ENCODE measurements around the gene GARIN1A.
"Not testable (repeated sequence)": the region's sequence is repeated elsewhere in the genome, so short reads cannot be mapped to it uniquely, and the experiment has no call there.

GARIN1A gene

GRCh38 chr7:128671992-128672391 lies at the start of gene GARIN1A:
GARIN1A (plus strand) TSS chr7:128672292; CDS start chr7:128672398, 106 bp downstream.
- DNase-seq (ENCODE audit: low read depth), result no peak

- DNase-seq (ENCODE audit: low read depth), result not testable (repeated sequence)
These were observed 45.0 kb upstream of the GARIN1A start for GRCh38 chr7:128627124-128627523.

GRCh38 chr7:128633915-128634314 lies 38.2 kb upstream of the GARIN1A start:
- not testable (repeated sequence) for DNase-seq (ENCODE audit: low read depth)

GRCh38 chr7:128645206-128645605 lies 26.9 kb upstream of the GARIN1A start:
- not testable (repeated sequence) for DNase-seq (ENCODE audit: low read depth)

- DNase-seq (ENCODE audit: low read depth), result not testable (repeated sequence)
These were observed 26.2 kb upstream of the GARIN1A start for GRCh38 chr7:128645844-128646243.

- not testable (repeated sequence) for DNase-seq (ENCODE audit: low read depth)
These were observed 25.2 kb upstream of the GARIN1A start for GRCh38 chr7:128646877-128647276.

GRCh38 chr7:128651096-128651495 lies 21.0 kb upstream of the GARIN1A start:
- not testable (repeated sequence) for DNase-seq (ENCODE audit: low read depth)

- not testable (repeated sequence) for DNase-seq (ENCODE audit: low read depth)
These were observed 19.5 kb upstream of the GARIN1A start for GRCh38 chr7:128652606-128653005.

GRCh38 chr7:128653197-128653596 lies 18.9 kb upstream of the GARIN1A start:
- not testable (repeated sequence) for DNase-seq (ENCODE audit: low read depth)

GRCh38 chr7:128654080-128654479 lies 18.0 kb upstream of the GARIN1A start:
- DNase-seq (ENCODE audit: low read depth), result not testable (repeated sequence)

GRCh38 chr7:128654501-128654900 lies 17.6 kb upstream of the GARIN1A start:
- not testable (repeated sequence) for DNase-seq (ENCODE audit: low read depth)

GRCh38 chr7:128658428-128658827 lies 13.7 kb upstream of the GARIN1A start:
- DNase-seq (ENCODE audit: low read depth), result not testable (repeated sequence)

- no peak for DNase-seq (ENCODE audit: low read depth)
These were observed 11.5 kb upstream of the GARIN1A start for GRCh38 chr7:128660596-128660995.

- no peak for DNase-seq (ENCODE audit: low read depth)
These were observed 10.6 kb upstream of the GARIN1A start for GRCh38 chr7:128661446-128661845.

- no peak for DNase-seq (ENCODE audit: low read depth)
These were observed 10.0 kb upstream of the GARIN1A start for GRCh38 chr7:128662091-128662490.

GRCh38 chr7:128663223-128663622 lies 8.9 kb upstream of the GARIN1A start:
- DNase-seq (ENCODE audit: low read depth), result not testable (repeated sequence)

GRCh38 chr7:128665057-128665456 lies 7.0 kb upstream of the GARIN1A start:
- DNase-seq (ENCODE audit: low read depth), result no peak

GRCh38 chr7:128666200-128666599 lies 5.9 kb upstream of the GARIN1A start:
- no peak for DNase-seq (ENCODE audit: low read depth)

- DNase-seq (ENCODE audit: low read depth), result no peak
These were observed 930 bp downstream of the GARIN1A start for GRCh38 chr7:128672927-128673517.

- no peak for DNase-seq (ENCODE audit: low read depth)
These were observed 1.5 kb downstream of the GARIN1A start for GRCh38 chr7:128673571-128673970.

GRCh38 chr7:128676665-128677064 lies 4.6 kb downstream of the GARIN1A start:
- no peak for DNase-seq (ENCODE audit: low read depth)

- DNase-seq (ENCODE audit: low read depth), result no peak
These were observed 7.8 kb downstream of the GARIN1A start for GRCh38 chr7:128679920-128680319.

- DNase-seq (ENCODE audit: low read depth), result no peak
These were observed 9.9 kb downstream of the GARIN1A start for GRCh38 chr7:128681794-128682537.

Data from activated T-cell treated with anti-CD3 and anti-CD28 coated beads for 24 hours (primary cell).